ENCODE data around the gene OR8G1.

DNA sequence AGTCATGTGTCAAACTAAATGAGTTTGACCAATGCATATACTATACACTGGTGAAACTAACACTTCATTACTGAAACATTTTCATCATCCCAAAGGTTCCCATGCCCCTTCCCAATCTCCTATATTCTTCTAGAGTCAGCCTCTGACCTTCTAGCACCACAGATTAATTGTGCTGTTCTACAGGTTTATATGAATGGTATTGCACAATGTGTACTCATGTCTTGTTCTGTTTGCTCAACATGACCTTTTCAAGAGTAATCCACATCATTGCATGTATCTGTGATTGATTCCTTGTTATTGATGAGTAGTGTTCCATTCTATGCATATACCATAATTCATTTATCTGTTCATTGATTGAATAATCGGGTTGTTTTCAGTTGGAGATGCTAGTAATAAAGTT is 7.5 kb upstream of the OR8G1 start:
- TF ChIP-seq, protein P1, sequence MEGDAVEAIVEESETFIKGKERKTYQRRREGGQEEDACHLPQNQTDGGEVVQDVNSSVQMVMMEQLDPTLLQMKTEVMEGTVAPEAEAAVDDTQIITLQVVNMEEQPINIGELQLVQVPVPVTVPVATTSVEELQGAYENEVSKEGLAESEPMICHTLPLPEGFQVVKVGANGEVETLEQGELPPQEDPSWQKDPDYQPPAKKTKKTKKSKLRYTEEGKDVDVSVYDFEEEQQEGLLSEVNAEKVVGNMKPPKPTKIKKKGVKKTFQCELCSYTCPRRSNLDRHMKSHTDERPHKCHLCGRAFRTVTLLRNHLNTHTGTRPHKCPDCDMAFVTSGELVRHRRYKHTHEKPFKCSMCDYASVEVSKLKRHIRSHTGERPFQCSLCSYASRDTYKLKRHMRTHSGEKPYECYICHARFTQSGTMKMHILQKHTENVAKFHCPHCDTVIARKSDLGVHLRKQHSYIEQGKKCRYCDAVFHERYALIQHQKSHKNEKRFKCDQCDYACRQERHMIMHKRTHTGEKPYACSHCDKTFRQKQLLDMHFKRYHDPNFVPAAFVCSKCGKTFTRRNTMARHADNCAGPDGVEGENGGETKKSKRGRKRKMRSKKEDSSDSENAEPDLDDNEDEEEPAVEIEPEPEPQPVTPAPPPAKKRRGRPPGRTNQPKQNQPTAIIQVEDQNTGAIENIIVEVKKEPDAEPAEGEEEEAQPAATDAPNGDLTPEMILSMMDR (IDR thresholded peaks at IDR 0.05) = no peak
- TF ChIP-seq POLR2A (IDR thresholded peaks at IDR 0.05) = no peak

All from uterus (tissue), 2 donors.